Activated CD4-positive, alpha-beta memory T cell treated with anti-CD3 and anti-CD28 coated beads, Interleukin-2, amount 10 ng/mL, durations not matched to agents 7 days and 5 days (primary cell): ENCODE data around the gene MAP2K7. TPM values are rescaled to one million over a fixed set of nuclear protein-coding genes. Genes with fewer than 3 reads are reported as not detected.

ENCODE experiments used
- CTCF ChIA-PET: fragments of 350-600 bp; sonication (Branson Sonifier 250); formaldehyde crosslinking; loops from one replicate; lab custom pipeline; 2021; ENCODE audit warnings: antibody characterized with exemption, inconsistent platforms; lab: Charles Lee
- POLR2A ChIA-PET: fragments of 350-600 bp; sonication (Branson Sonifier 250); formaldehyde crosslinking; loops from one replicate; lab custom pipeline; 2021; ENCODE audit warnings: antibody characterized with exemption; lab: Charles Lee
- DNase-seq: peaks from one replicate; pipeline ENCODE4 v3.0.0-alpha.2; 2020
- H3K27ac Mint-ChIP-seq: one replicate; pipeline ENCODE4 v1.8.0; 2021; ENCODE audit warnings: mild to moderate bottlenecking, mixed read lengths
- H3K27me3 Mint-ChIP-seq: one replicate; pipeline ENCODE4 v1.8.0; 2021; ENCODE audit warnings: mixed read lengths
- H3K36me3 Mint-ChIP-seq: one replicate; pipeline ENCODE4 v1.8.0; 2021; ENCODE audit warnings: low read depth, mixed read lengths
- H3K4me1 Mint-ChIP-seq: one replicate; pipeline ENCODE4 v1.8.0; 2021; ENCODE audit warnings: mixed read lengths
- H3K4me3 Mint-ChIP-seq: one replicate; pipeline ENCODE4 v1.8.0; 2021; ENCODE audit warnings: mild to moderate bottlenecking, mixed read lengths
- H3K9me3 Mint-ChIP-seq: one replicate; pipeline ENCODE4 v1.8.0; 2021; ENCODE audit warnings: mixed read lengths
- total RNA-seq, 2 experiments: library from RNA; stranded (reverse); gene quantifications; one replicate each; pipeline ENCODE4 v1.2.3, GENCODE V29; 2021

The MAP2K7 gene
- total RNA-seq, 2 experiments from 2014 or later = 42.6 to 42.9 TPM

GRCh38 chr19:7921302-7921966, 17.8 kb downstream of the MAP2K7 start:
- CTCF ChIA-PET = interaction anchor here (1.4 to 3.3 kb wide), 6 partner anchors 8 to 353 kb away, joined by 5 to 26 read pairs (median 21); partner anchors contain the start of genes MAP2K7, TIMM44 and TRAPPC5
- peak overlapping the region; percentile 82 for H3K4me3 Mint-ChIP-seq

DNA sequence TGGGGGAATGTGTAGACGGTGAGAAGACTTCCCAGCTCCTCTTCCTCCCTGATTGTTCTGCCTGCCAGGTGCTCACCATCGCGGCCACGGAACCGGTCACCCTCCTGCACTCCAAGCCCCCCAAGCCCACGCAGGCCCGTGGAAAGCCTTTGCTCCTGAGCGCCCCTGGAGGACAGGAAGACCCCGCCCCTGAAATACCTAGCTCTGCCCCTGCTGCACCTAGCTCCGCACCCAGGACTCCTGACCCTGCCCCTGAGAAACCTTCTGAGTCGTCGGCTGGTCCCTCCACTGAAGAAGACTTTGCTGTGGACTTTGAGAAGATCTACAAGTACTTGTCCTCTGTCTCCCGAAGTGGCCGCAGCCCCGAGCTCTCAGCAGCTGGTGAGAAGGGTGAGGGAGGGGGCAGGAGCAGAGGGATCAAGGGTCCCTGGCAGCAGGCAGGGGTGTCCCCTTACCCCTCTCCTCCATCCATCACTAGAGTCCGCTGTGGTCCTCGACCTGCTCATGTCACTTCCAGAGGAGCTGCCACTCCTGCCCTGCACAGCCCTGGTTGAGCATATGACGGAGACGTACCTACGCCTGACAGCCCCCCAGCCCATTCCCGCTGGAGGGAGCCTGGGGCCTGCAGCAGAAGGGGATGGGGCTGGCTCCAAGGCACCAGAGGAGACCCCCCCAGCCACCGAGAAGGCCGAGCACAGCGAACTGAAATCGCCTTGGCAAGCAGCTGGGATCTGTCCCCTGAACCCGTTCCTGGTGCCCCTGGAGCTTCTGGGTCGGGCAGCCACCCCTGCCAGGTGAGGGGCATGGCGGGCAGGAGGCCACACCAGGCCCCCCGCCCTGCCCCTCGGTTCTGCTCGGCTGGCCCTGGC, 18.5 kb downstream of the MAP2K7 start:
- CTCF ChIA-PET = interaction anchor here (3.3 kb wide), 1 partner anchor 18 kb away, joined by 23 read pairs; the partner anchor contains the start of gene MAP2K7
- POLR2A ChIA-PET = interaction anchor here (3.2 to 3.3 kb wide), 2 partner anchors 13 to 22 kb away, joined by 17 to 26 read pairs; partner anchors contain the start of gene TIMM44
- Mint-ChIP-seq H3K9me3 (no peaks in the 10 kb centered on the region), H3K27ac (no peak overlapping the region), H3K36me3 (no peaks in the 10 kb centered on the region), H3K4me3 (peak overlapping the region; percentile 8), H3K27me3 (peaks cover 15% of the 10 kb centered on the region), H3K4me1 (peaks cover 40% of the 10 kb centered on the region)
- DNase-seq = no peak

More at GRCh38 chr19:7921302-7921966, 17.8 kb downstream of the MAP2K7 start:
- Mint-ChIP-seq H3K9me3 (no peaks in the 10 kb centered on the region), H3K27me3 (peaks cover 18% of the 10 kb centered on the region), H3K36me3 (no peaks in the 10 kb centered on the region), H3K27ac (peak overlapping the region; percentile 80), H3K4me1 (peaks cover 42% of the 10 kb centered on the region)
- no peak for DNase-seq
- POLR2A ChIA-PET = interaction anchor here (1.3 to 3.3 kb wide), 7 partner anchors 8 to 59 kb away, joined by 3 to 26 read pairs (median 8); partner anchors contain the start of genes MAP2K7 and TIMM44

- no peak for DNase-seq
- H3K36me3 Mint-ChIP-seq = no peaks in the 10 kb centered on the region
- H3K27me3 Mint-ChIP-seq = peaks cover 15% of the 10 kb centered on the region
- H3K27ac Mint-ChIP-seq = no peak overlapping the region
- ChIA-PET POLR2A (no interaction called here), CTCF (interaction anchor here (3.3 kb wide), 1 partner anchor 19 kb away, joined by 23 read pairs; the partner anchor contains the start of gene MAP2K7)
- peaks cover 39% of the 10 kb centered on the region for H3K4me1 Mint-ChIP-seq
- H3K4me3 Mint-ChIP-seq = no peak overlapping the region
- no peaks in the 10 kb centered on the region for H3K9me3 Mint-ChIP-seq
Observed at GRCh38 chr19:7922836-7923195, 19.1 kb downstream of the MAP2K7 start.

- Mint-ChIP-seq H3K36me3 (no peaks in the 10 kb centered on the region), H3K4me1 (peaks cover 37% of the 10 kb centered on the region), H3K4me3 (no peak overlapping the region), H3K27me3 (peaks cover 8% of the 10 kb centered on the region), H3K27ac (no peak overlapping the region), H3K9me3 (no peaks in the 10 kb centered on the region)
- DNase-seq = no peak
- CTCF ChIA-PET = interaction anchor here (1.1 kb wide), 1 partner anchor 54 kb away, joined by 4 read pairs; no protein-coding TSS in a partner anchor
- POLR2A ChIA-PET = no interaction called here
Observed at GRCh38 chr19:7923295-7924191, 19.9 kb downstream of the MAP2K7 start.

DNA sequence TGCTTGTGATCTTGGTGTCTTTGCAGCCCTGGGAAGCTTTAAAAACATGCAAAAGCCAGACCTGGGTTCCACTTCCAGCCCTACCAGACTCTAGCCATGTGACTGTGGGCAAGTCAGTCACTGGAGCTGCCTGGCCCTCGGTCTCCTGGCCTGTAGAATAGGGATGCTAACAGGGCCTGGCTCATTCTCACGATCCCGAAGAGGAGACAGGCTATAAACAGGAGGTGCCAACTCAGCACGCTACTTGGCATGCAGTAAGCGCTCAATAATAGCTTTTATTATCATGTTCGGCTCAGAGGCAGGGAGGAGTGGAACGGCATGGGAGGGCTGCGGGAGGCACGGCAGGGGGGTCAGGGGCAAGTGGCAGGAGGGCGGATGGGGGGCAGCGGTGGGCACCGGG, 20.6 kb downstream of the MAP2K7 start:
- ChIA-PET CTCF (interaction anchor here (1.1 kb wide), 1 partner anchor 55 kb away, joined by 4 read pairs; no protein-coding TSS in a partner anchor), POLR2A (no interaction called here)
- Mint-ChIP-seq H3K4me3 (peak overlapping the region; percentile 39), H3K4me1 (peaks cover 39% of the 10 kb centered on the region), H3K27me3 (peaks cover 4% of the 10 kb centered on the region), H3K9me3 (no peaks in the 10 kb centered on the region), H3K36me3 (no peaks in the 10 kb centered on the region), H3K27ac (no peak overlapping the region)
- no peak for DNase-seq

- DNase-seq = no peak
- POLR2A ChIA-PET = no interaction called here
- CTCF ChIA-PET = interaction anchor here (1.1 kb wide), 1 partner anchor 55 kb away, joined by 4 read pairs; no protein-coding TSS in a partner anchor
- H3K4me1 Mint-ChIP-seq = peaks cover 36% of the 10 kb centered on the region
- H3K36me3 Mint-ChIP-seq = no peaks in the 10 kb centered on the region
- H3K9me3 Mint-ChIP-seq = no peaks in the 10 kb centered on the region
- H3K27me3 Mint-ChIP-seq = peaks cover under 1% of the 10 kb centered on the region
- no peak overlapping the region for H3K27ac Mint-ChIP-seq
- H3K4me3 Mint-ChIP-seq = no peak overlapping the region
Observed at GRCh38 chr19:7924651-7925170, 21.0 kb downstream of the MAP2K7 start.

DNA sequence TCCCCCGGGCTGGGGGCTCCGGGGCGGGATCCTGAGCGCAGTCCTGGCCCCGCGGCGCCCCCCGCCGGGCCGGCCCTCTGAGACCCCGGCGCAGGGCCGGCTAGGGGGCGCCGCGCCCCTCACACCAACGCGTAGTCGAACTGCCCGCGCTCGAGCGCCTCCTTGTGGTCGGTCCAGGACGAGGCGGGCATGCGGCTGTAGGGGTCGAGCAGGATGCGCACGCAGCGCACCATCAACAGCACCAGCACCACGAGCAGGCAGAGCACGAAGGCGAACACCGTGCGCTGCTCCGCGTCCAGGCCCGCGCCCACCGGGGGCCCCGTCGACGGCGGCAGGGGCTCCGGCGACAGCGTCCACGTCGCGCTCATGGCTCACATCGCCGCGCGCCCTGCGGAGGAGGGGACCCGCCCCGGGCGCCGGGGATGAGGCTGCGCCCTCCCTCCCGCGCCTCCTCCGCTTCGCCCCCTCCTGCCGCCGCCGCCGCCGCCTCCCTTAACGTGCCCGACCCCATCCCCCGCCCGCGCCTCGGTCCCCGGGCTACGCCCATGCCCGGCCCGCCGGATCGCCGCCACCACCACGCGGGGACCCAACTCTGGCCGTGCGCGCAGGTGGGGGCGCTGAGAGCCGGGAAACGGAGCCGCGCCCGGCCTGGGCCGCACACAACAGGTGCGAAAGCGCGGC, 21.6 kb downstream of the MAP2K7 start:
- Mint-ChIP-seq H3K4me3 (peak overlapping the region; percentile 70), H3K27ac (peak overlapping the region; percentile 40), H3K9me3 (no peaks in the 10 kb centered on the region), H3K27me3 (no peaks in the 10 kb centered on the region), H3K4me1 (peaks cover 32% of the 10 kb centered on the region), H3K36me3 (no peaks in the 10 kb centered on the region)
- peak; percentile 81 for DNase-seq
- ChIA-PET CTCF (no interaction called here), POLR2A (no interaction called here)

DNA sequence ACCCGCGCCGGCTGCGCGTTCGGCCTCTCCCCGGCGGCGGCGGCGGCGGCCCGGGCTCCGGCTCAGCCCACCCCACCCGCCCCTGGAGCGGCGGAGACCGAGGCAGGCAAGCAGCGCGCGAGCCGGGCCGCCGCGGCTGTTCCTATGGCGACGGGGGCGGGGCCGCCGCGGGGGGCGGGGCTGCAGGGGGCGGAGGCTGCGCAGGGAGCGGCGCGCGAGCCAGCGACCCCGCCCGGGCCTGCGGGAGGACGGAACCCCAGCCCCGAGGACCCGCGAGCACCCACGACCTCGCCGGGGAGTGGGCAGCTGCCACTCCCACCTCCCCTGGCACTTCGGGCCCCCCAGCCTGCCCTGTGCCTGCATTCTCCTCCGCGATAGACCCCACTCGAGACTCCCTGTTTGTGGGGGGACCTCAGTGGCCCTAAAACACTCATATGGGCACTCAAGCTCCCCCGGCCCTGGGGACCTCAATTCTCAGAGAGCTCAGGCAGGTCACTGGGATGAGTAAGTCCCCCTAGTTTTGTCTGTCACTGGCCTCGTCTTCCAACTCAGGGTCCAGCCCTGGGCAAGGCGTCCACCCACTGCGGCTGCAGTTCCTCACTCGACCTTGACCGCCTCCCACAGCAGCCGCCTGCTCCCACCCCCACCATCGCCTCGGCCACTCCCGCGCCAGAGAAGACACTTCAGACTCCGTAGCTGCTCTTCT, 22.5 kb downstream of the MAP2K7 start, which contains the start of gene CTXN1:
Gene CTXN1 (minus strand): TSS at position 115 of the 706 bp plus-strand sequence. CDS start 597 bp downstream, outside the sequence.
- no peaks in the 10 kb centered on the region for H3K9me3 Mint-ChIP-seq
- H3K4me3 Mint-ChIP-seq = peak within 1 kb of the TSS; percentile 70
- H3K36me3 Mint-ChIP-seq = no peaks in the 10 kb centered on the region
- H3K27ac Mint-ChIP-seq = peak within 1 kb of the TSS; percentile 40
- ChIA-PET POLR2A (interaction anchor here (1.0 to 1.8 kb wide), 3 partner anchors 8 to 18 kb away, joined by 3 to 4 read pairs (median 4); no protein-coding TSS in a partner anchor), CTCF (no interaction called here)
- H3K4me1 Mint-ChIP-seq = peaks cover 28% of the 10 kb centered on the region
- peak; percentile 80 for DNase-seq
- H3K27me3 Mint-ChIP-seq = no peaks in the 10 kb centered on the region

- H3K9me3 Mint-ChIP-seq = no peaks in the 10 kb centered on the region
- peaks cover 22% of the 10 kb centered on the region for H3K4me1 Mint-ChIP-seq
- peak overlapping the region; percentile 19 for H3K4me3 Mint-ChIP-seq
- DNase-seq = no peak
- CTCF ChIA-PET = interaction anchor here (0.6 to 0.9 kb wide), 2 partner anchors 16 to 227 kb away, joined by 3 read pairs; partner anchors contain the start of gene TIMM44
- no peaks in the 10 kb centered on the region for H3K36me3 Mint-ChIP-seq
- POLR2A ChIA-PET = interaction anchor here (1.0 to 1.8 kb wide), 3 partner anchors 9 to 17 kb away, joined by 3 to 4 read pairs (median 4); no protein-coding TSS in a partner anchor
- H3K27ac Mint-ChIP-seq = no peak overlapping the region
- no peaks in the 10 kb centered on the region for H3K27me3 Mint-ChIP-seq
Observed at GRCh38 chr19:7926727-7927604, 23.3 kb downstream of the MAP2K7 start.
